Hepatic stellate cell (primary cell): ENCODE measurements around the gene ICAM3.

Experiments
- DNase-seq: peaks from one replicate; pipeline ENCODE4 v3.0.0; 2011; ENCODE audit warnings: low spot score

Gene ICAM3

GRCh38 chr19:10318807-10319682, 20.4 kb downstream of the ICAM3 start:
- DNase-seq, result no peak

GRCh38 chr19:10317857-10318462, 21.5 kb downstream of the ICAM3 start:
- DNase-seq, result no peak

- DNase-seq, result no peak
Observed at GRCh38 chr19:10317045-10317856, 22.2 kb downstream of the ICAM3 start.

GRCh38 chr19:10316229-10317044, 23.0 kb downstream of the ICAM3 start:
- no peak for DNase-seq

- DNase-seq, result peak; percentile 94
Observed at GRCh38 chr19:10315335-10316214, 23.8 kb downstream of the ICAM3 start, which contains the start of gene FDX2. Gene FDX2, minus strand, starts transcription at chr19:10316015. Its CDS starts 19 bp downstream, at chr19:10315996.

- DNase-seq, result no peak
Observed at GRCh38 chr19:10309423-10309822, 30.0 kb downstream of the ICAM3 start, which contains the start of gene ZGLP1. Gene ZGLP1, minus strand, starts transcription at chr19:10309815.

GRCh38 chr19:10306327-10306726, 33.1 kb downstream of the ICAM3 start:
- no peak for DNase-seq

- DNase-seq, result no peak
Observed at GRCh38 chr19:10305139-10305806, 34.2 kb downstream of the ICAM3 start.

GRCh38 chr19:10299545-10300458, 39.6 kb downstream of the ICAM3 start:
- no peak for DNase-seq

- no peak for DNase-seq
Observed at GRCh38 chr19:10295847-10296591, 43.4 kb downstream of the ICAM3 start.

GRCh38 chr19:10295305-10295846, 44.0 kb downstream of the ICAM3 start:
- DNase-seq, result no peak

- DNase-seq, result no peak
Observed at GRCh38 chr19:10294368-10294697, 45.1 kb downstream of the ICAM3 start.

- DNase-seq, result no peak
Observed at GRCh38 chr19:10293637-10294367, 45.6 kb downstream of the ICAM3 start.

- DNase-seq, result no peak
Observed at GRCh38 chr19:10292789-10293636, 46.4 kb downstream of the ICAM3 start.

GRCh38 chr19:10292206-10292788, 47.1 kb downstream of the ICAM3 start:
- DNase-seq, result peak; percentile 90
